Transverse colon (tissue), 4 donors: ENCODE measurements around the gene TCAIM. TPM values are rescaled to one million over a fixed set of nuclear protein-coding genes. Genes with fewer than 3 reads are reported as not detected.

Experiments used
- DNase-seq: peaks from one replicate; pipeline ENCODE4 v3.0.0-alpha.2; 2019
- H3K27ac ChIP-seq, 4 donors: fragments of 200-600 bp; sonication (generic); 2 replicates each; pipeline ENCODE4 v1.5.1; 2016 to 2018; ENCODE audit warnings: inconsistent platforms in 4 of 4
- H3K27me3 ChIP-seq: fragments of 200-600 bp; sonication (generic); 2 replicates; pipeline ENCODE4 v1.5.1; 2017; ENCODE audit warnings: inconsistent platforms
- H3K36me3 ChIP-seq, 4 donors: fragments of 200-600 bp; sonication (generic); 2 replicates each; pipeline ENCODE4 v1.5.1; 2017 to 2019; ENCODE audit warnings: inconsistent platforms in 4 of 4
- H3K4me1 ChIP-seq, 4 donors: fragments of 200-600 bp; sonication (generic); 2 replicates each; pipeline ENCODE4 v1.5.1; 2017 to 2020; ENCODE audit warnings: inconsistent platforms in 4 of 4
- H3K4me3 ChIP-seq, 4 donors: fragments of 200-600 bp; sonication (generic); 1 replicate in 1 of 4; 2 replicates in 3 of 4; pipeline versions ENCODE4 v1.5.1 to v1.6.1; 2017 to 2019; ENCODE audit warnings: inconsistent platforms in 4 of 4
- H3K9me3 ChIP-seq, 2 donors: fragments of 200-600 bp; sonication (generic); 2 replicates each; pipeline ENCODE4 v1.5.1; 2017 to 2019; ENCODE audit warnings: inconsistent platforms in 2 of 2
- EP300 ChIP-seq: sonication (generic); formaldehyde crosslinking; IDR thresholded peaks from one replicate; pipeline ENCODE4 v1.6.1; 2017; ENCODE audit warnings: antibody characterized with exemption, low read depth
- POLR2A ChIP-seq: fragments of 450-650 bp; IDR thresholded peaks from one replicate; pipeline ENCODE4 v1.6.1; 2016; ENCODE audit warnings: antibody characterized with exemption, mild to moderate bottlenecking, moderate library complexity
- POLR2AphosphoS5 ChIP-seq, 3 donors: sonication (generic); formaldehyde crosslinking; IDR thresholded peaks; one replicate each; pipeline ENCODE4 v1.6.1; 2016; ENCODE audit warnings: antibody characterized with exemption in 3 of 3
- WGBS, 2 donors: methylation state at CpG; one replicate each; pipeline ENCODE4 v1.1.5; 2018; ENCODE audit warnings: low coverage in 1 of 2; 5-methylcytosine and 5-hydroxymethylcytosine counted together
- in situ Hi-C, 4 donors: fragments of 200-750 bp; cut with MboI; loops; one replicate each; pipeline versions ENCODE4 v1.15.0 to v1.15.1; 2017; ENCODE audit warnings: low sequenced_read_pairs in 3 of 4, low pct_ligation_motif_present in 1 of 4, low pct_unique_long_range_greater_than_20kb in 1 of 4
- intact Hi-C: fragments of 100-400 bp; cut with DNase I; formaldehyde crosslinking; loops from one replicate; pipeline ENCODE4 v1.15.1; 2023; ENCODE audit warnings: low total_unique reads
- total RNA-seq, 4 donors: library from RNA; depleted of rRNA; stranded (reverse); fragments of >200 nt; gene quantifications; one replicate each; pipeline ENCODE4 v1.1.0, GENCODE V29; 2016
- TF ChIP-seq, protein P1 (sequence below), 5 experiments: fragments of 200-600 bp in 3 of 5; fragments of 450-650 bp in 2 of 5; sonication (generic) in 3 of 5; IDR thresholded peaks; 1 replicate in 2 of 5; 2 replicates in 3 of 5; pipeline ENCODE4 v1.5.1; 2016 to 2017; ENCODE audit warnings: antibody characterized with exemption in 5 of 5, inconsistent platforms in 3 of 5, mild to moderate bottlenecking in 2 of 5, moderate library complexity in 1 of 5

Gene TCAIM
- total RNA-seq, 4 donors from 2014 or later = 2.2 to 19.5 (median 14.6) TPM

DNA sequence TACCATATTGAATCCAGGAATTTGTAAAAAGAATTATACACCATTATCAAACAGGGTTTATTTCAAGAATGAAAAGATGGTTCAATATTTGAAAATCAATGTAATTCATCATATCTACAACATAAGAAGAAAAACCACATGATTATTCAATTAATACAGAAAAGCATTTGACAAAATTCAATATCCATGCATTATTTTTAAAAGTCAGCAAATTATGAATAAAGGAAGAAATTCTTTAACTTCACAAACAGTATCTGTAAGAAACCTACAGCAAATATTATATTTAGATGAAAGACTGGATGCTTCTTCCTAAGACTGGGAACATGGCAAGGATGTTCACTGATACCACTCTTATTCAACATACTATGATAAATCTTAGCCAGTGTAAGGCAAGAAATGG lies 41.3 kb upstream of the TCAIM start:
- Histone ChIP-seq H3K27me3 (peaks cover 12% of the 10 kb centered on the region), H3K36me3 (no peaks in the 10 kb centered on the region), H3K27ac (no peak overlapping the region), H3K9me3 (no peaks in the 10 kb centered on the region), H3K4me3 (no peak overlapping the region), H3K4me1 (no peaks in the 10 kb centered on the region)
- intact Hi-C loops = no loop called here
- in situ Hi-C loops = no loop called here
- no peak for DNase-seq
- TF ChIP-seq EP300 = no peak
- TF ChIP-seq, protein P1, sequence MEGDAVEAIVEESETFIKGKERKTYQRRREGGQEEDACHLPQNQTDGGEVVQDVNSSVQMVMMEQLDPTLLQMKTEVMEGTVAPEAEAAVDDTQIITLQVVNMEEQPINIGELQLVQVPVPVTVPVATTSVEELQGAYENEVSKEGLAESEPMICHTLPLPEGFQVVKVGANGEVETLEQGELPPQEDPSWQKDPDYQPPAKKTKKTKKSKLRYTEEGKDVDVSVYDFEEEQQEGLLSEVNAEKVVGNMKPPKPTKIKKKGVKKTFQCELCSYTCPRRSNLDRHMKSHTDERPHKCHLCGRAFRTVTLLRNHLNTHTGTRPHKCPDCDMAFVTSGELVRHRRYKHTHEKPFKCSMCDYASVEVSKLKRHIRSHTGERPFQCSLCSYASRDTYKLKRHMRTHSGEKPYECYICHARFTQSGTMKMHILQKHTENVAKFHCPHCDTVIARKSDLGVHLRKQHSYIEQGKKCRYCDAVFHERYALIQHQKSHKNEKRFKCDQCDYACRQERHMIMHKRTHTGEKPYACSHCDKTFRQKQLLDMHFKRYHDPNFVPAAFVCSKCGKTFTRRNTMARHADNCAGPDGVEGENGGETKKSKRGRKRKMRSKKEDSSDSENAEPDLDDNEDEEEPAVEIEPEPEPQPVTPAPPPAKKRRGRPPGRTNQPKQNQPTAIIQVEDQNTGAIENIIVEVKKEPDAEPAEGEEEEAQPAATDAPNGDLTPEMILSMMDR (IDR thresholded peaks at IDR 0.05) = no peak

DNA sequence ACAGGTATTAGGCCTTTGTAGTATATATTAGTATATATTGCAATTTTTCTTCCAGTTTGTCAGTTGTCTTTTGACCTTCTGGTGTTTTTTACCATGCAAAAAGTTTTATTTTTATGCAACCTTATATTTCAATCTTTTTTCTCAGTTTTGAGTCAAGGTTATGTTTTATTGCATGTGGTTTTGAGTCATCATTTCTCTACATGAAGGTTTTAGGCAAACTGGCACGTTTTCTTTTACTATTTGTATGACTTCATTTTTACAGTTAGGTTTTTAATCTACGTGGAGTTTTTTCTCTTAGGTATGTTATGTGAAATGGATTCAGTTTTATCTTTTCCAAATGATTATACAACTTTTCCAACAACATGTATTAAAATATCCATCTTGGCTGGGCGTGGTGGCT lies 36.8 kb upstream of the TCAIM start:
- WGBS, 2 donors = 64 to 76% methylated on average over 3 of the region's 3 CpGs
- Histone ChIP-seq H3K27me3 (peaks cover 6% of the 10 kb centered on the region), H3K4me1 (no peaks in the 10 kb centered on the region), H3K4me3 (no peak overlapping the region), H3K27ac (no peak overlapping the region), H3K36me3 (no peaks in the 10 kb centered on the region), H3K9me3 (no peaks in the 10 kb centered on the region)
- intact Hi-C loops (no loop called here), in situ Hi-C loops (no loop called here)
- DNase-seq = no peak
- no peak for TF ChIP-seq POLR2A

DNA sequence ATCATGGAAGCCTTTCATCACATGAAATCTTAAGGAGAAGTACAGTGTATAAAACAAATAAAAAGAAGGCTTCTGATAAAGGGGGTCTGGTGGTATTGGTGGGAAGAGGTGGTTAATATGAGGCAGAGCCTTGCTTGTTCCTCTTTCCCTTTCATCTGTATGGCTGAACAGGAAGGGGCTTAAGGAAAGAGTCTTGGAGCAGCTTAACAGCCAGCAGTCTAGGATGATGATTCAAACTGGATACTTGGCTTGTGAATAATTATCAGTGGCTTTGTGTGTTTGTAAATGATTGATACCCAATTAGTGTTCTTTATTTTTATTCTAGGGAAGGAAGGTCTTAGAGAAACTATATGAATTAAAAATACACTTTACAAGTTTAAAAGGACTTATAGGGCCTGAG lies 29.1 kb upstream of the TCAIM start:
- H3K36me3 ChIP-seq = no peaks in the 10 kb centered on the region
- H3K4me1 ChIP-seq = no peaks in the 10 kb centered on the region
- in situ Hi-C loops = no loop called here
- intact Hi-C loops = no loop called here
- no peak for DNase-seq
- H3K9me3 ChIP-seq = no peaks in the 10 kb centered on the region
- H3K4me3 ChIP-seq = no peak overlapping the region
- no peak overlapping the region for H3K27ac ChIP-seq
- TF ChIP-seq EP300 (no peak), POLR2A (no peak), POLR2AphosphoS5 (IDR thresholded peaks at IDR 0.05) (no peak)
- TF ChIP-seq, protein P1 (IDR thresholded peaks at IDR 0.05) = no peak
- no peaks in the 10 kb centered on the region for H3K27me3 ChIP-seq

DNA sequence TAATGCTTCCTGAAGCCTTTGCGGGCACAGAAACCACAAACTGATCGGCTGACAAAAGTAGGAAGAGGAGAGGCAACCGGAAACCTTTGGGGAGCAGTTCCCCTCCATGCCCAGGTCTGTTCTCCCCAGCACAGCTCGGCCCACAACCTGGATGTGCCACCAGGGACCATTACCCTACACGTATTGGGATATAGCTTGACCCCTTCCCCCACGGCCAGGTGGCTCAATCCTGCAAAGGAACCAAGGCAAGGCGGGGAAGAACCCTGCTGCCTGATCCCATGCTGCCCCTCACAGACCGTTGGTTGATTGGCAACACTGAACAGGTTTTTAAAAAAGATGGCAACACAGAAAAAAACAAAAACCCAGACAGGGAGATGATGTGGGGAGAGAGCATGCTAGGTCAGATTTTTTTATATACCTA lies 19.7 kb upstream of the TCAIM start:
- no peak for DNase-seq
- H3K27ac ChIP-seq = no peak overlapping the region
- intact Hi-C loops (no loop called here), in situ Hi-C loops (no loop called here)
- 49 to 64% methylated on average over 8 of the region's 8 CpGs for WGBS, 2 donors
- H3K4me1 ChIP-seq = peaks cover 0 to 8% (median 0%) of the 10 kb centered on the region in 4 donors
- H3K27me3 ChIP-seq = peaks cover 5% of the 10 kb centered on the region
- no peak overlapping the region for H3K4me3 ChIP-seq
- H3K9me3 ChIP-seq = no peaks in the 10 kb centered on the region
- no peaks in the 10 kb centered on the region for H3K36me3 ChIP-seq
- TF ChIP-seq POLR2AphosphoS5 (IDR thresholded peaks at IDR 0.05) (no peak), EP300 (no peak), POLR2A (no peak)
- TF ChIP-seq, protein P1 (IDR thresholded peaks at IDR 0.05) = no peak

DNA sequence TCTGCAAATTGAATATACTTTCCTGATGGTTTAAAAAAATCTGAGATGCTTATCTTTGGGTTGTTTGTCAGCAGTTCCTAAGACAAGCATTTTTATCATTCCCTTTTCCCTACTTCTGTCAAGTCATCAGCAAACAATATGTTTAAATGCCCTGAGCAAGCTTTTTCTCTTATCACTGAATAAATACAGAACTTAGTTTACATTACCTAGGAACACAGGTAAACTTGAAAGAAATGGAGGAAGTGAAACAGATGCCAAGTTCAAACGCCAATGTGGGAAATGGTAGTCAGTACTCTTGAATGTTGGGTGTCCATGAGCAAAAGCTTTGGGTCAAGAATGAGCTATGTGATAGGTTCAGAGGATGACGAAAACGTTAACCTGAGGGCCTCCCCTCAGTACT lies 17.2 kb upstream of the TCAIM start:
- H3K36me3 ChIP-seq = no peaks in the 10 kb centered on the region
- TF ChIP-seq, protein P1 (IDR thresholded peaks at IDR 0.05) = no peak
- TF ChIP-seq EP300 (no peak), POLR2AphosphoS5 (IDR thresholded peaks at IDR 0.05) (no peak), POLR2A (no peak)
- no peak for DNase-seq
- H3K4me1 ChIP-seq = peaks cover 0 to 8% (median 0%) of the 10 kb centered on the region in 4 donors
- in situ Hi-C loops (no loop called here), intact Hi-C loops (no loop called here)
- H3K4me3 ChIP-seq = no peak overlapping the region
- no peaks in the 10 kb centered on the region for H3K9me3 ChIP-seq
- WGBS, 2 donors = 31 to 42% methylated on average over 3 of the region's 3 CpGs
- peaks cover 5% of the 10 kb centered on the region for H3K27me3 ChIP-seq
- H3K27ac ChIP-seq = no peak overlapping the region
